Tibial nerve (tissue), 4 donors: ENCODE data around the gene CRYBA2. TPM values are rescaled to one million over a fixed set of nuclear protein-coding genes. Genes with fewer than 3 reads are reported as not detected.

Source experiments
- DNase-seq, 2 donors: peaks; one replicate each; pipeline ENCODE4 v3.0.0-alpha.2; 2019; ENCODE audit warnings: low spot score in 2 of 2
- H3K27ac ChIP-seq, 4 donors: fragments of 200-600 bp; sonication (generic) in 3 of 4; one replicate each; pipeline ENCODE4 v1.5.1; 2017 to 2019; ENCODE audit warnings: mild to moderate bottlenecking in 1 of 4
- H3K27me3 ChIP-seq, 2 donors: fragments of 200-600 bp; sonication (generic) in 1 of 2; one replicate each; pipeline versions ENCODE4 v1.5.1 to v1.6.0; 2017 to 2019
- H3K36me3 ChIP-seq, 3 donors: fragments of 200-600 bp; sonication (generic); one replicate each; pipeline ENCODE4 v1.5.1; 2018 to 2019
- H3K4me1 ChIP-seq, 4 donors: fragments of 200-600 bp; sonication (generic) in 3 of 4; one replicate each; pipeline ENCODE4 v1.5.1; 2017 to 2019
- H3K4me3 ChIP-seq, 4 donors: fragments of 200-600 bp; sonication (generic) in 3 of 4; one replicate each; pipeline ENCODE4 v1.5.1; 2017 to 2019; ENCODE audit warnings: mild to moderate bottlenecking in 1 of 4, moderate library complexity in 1 of 4
- H3K9me3 ChIP-seq, 4 donors: fragments of 200-600 bp; sonication (generic) in 3 of 4; one replicate each; pipeline ENCODE4 v1.5.1; 2017 to 2019
- EP300 ChIP-seq, 2 donors: sonication (generic); formaldehyde crosslinking; IDR thresholded peaks; one replicate each; pipeline ENCODE4 v1.6.1; 2017; ENCODE audit warnings: antibody characterized with exemption in 2 of 2, mild to moderate bottlenecking in 1 of 2
- POLR2A ChIP-seq, 2 donors: fragments of 450-650 bp; IDR thresholded peaks; one replicate each; pipeline ENCODE4 v1.6.1; 2017; ENCODE audit warnings: antibody characterized with exemption in 2 of 2, mild to moderate bottlenecking in 2 of 2, moderate library complexity in 2 of 2
- WGBS, 2 donors: methylation state at CpG; one replicate each; pipeline ENCODE4 v1.1.5; 2018; 5-methylcytosine and 5-hydroxymethylcytosine counted together
- total RNA-seq, 4 donors: library from RNA; depleted of rRNA; stranded (reverse); fragments of >200 nt; gene quantifications; one replicate each; pipeline ENCODE4 v1.1.0, GENCODE V29; 2016
- TF ChIP-seq, protein P1 (sequence below), 5 experiments: fragments of 200-600 bp in 3 of 5; fragments of 450-650 bp in 2 of 5; sonication (generic) in 3 of 5; IDR thresholded peaks; one replicate each; pipeline ENCODE4 v1.5.1; 2016 to 2019; ENCODE audit warnings: antibody characterized with exemption in 5 of 5, mild to moderate bottlenecking in 3 of 5, moderate library complexity in 2 of 5

Gene CRYBA2
- total RNA-seq, 4 donors from 2014 or later: not detected

- TF ChIP-seq EP300 (IDR thresholded peaks at IDR 0.05) (peak; percentile 70 to 92), POLR2A (IDR thresholded peaks at IDR 0.05) (peak in 1 of 2 donors; percentile 68)
- TF ChIP-seq, protein P1, sequence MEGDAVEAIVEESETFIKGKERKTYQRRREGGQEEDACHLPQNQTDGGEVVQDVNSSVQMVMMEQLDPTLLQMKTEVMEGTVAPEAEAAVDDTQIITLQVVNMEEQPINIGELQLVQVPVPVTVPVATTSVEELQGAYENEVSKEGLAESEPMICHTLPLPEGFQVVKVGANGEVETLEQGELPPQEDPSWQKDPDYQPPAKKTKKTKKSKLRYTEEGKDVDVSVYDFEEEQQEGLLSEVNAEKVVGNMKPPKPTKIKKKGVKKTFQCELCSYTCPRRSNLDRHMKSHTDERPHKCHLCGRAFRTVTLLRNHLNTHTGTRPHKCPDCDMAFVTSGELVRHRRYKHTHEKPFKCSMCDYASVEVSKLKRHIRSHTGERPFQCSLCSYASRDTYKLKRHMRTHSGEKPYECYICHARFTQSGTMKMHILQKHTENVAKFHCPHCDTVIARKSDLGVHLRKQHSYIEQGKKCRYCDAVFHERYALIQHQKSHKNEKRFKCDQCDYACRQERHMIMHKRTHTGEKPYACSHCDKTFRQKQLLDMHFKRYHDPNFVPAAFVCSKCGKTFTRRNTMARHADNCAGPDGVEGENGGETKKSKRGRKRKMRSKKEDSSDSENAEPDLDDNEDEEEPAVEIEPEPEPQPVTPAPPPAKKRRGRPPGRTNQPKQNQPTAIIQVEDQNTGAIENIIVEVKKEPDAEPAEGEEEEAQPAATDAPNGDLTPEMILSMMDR (IDR thresholded peaks at IDR 0.05): peak; percentile 83 to 95 (median 89)
- Histone ChIP-seq H3K36me3 (no peaks in the 10 kb centered on the region), H3K9me3 (no peaks in the 10 kb centered on the region), H3K27me3 (peaks cover 0 to 92% of the 10 kb centered on the region in 2 donors), H3K27ac (peak overlapping the region in 1 of 4 donors; percentile 59), H3K4me3 (peak overlapping the region in 3 of 4 donors; percentile 5 to 39 (median 24)), H3K4me1 (peaks cover 0 to 44% (median 16%) of the 10 kb centered on the region in 4 donors)
- peak; percentile 62 to 82 for DNase-seq
- WGBS, 2 donors: 8% methylated on average over 28 to 37 of the region's 43 CpGs
Measured at GRCh38 chr2:218995972-218996711, 2.9 kb upstream of the CRYBA2 start.

- Histone ChIP-seq H3K27me3 (peaks cover 0 to 92% of the 10 kb centered on the region in 2 donors), H3K4me1 (peaks cover 0 to 43% (median 16%) of the 10 kb centered on the region in 4 donors), H3K9me3 (no peaks in the 10 kb centered on the region), H3K36me3 (no peaks in the 10 kb centered on the region), H3K4me3 (no peak overlapping the region), H3K27ac (peak overlapping the region in 1 of 4 donors; percentile 26)
- WGBS, 2 donors: 21 to 22% methylated on average over 8 of the region's 8 CpGs
- TF ChIP-seq, protein P1 (IDR thresholded peaks at IDR 0.05): no peak
- TF ChIP-seq EP300 (IDR thresholded peaks at IDR 0.05) (no peak), POLR2A (IDR thresholded peaks at IDR 0.05) (no peak)
- DNase-seq: no peak
Measured at GRCh38 chr2:218995561-218995960, 2.3 kb upstream of the CRYBA2 start.

GRCh38 chr2:218992703-218993344, 398 bp downstream of the CRYBA2 start:
- WGBS, 2 donors: 3 to 9% methylated on average over 4 to 23 of the region's 44 CpGs
- H3K4me1 ChIP-seq: peaks cover 0 to 34% (median 16%) of the 10 kb centered on the region in 4 donors
- no peaks in the 10 kb centered on the region for H3K36me3 ChIP-seq
- H3K27me3 ChIP-seq: peaks cover 2 to 99% of the 10 kb centered on the region in 2 donors
- peak overlapping the region; percentile 0 to 48 (median 36) for H3K4me3 ChIP-seq
- DNase-seq: no peak
- no peak overlapping the region for H3K27ac ChIP-seq
- no peak for TF ChIP-seq EP300 (IDR thresholded peaks at IDR 0.05)
- TF ChIP-seq, protein P1 (IDR thresholded peaks at IDR 0.05): no peak
- no peak for TF ChIP-seq POLR2A (IDR thresholded peaks at IDR 0.05)
- no peaks in the 10 kb centered on the region for H3K9me3 ChIP-seq

GRCh38 chr2:218992196-218992595, 1.0 kb downstream of the CRYBA2 start:
- 0 to 8% methylated on average over 7 of the region's 7 CpGs for WGBS, 2 donors
- H3K4me1 ChIP-seq: peaks cover 0 to 34% (median 16%) of the 10 kb centered on the region in 4 donors
- no peak for TF ChIP-seq EP300 (IDR thresholded peaks at IDR 0.05)
- no peak for TF ChIP-seq POLR2A (IDR thresholded peaks at IDR 0.05)
- TF ChIP-seq, protein P1 (IDR thresholded peaks at IDR 0.05): no peak
- H3K9me3 ChIP-seq: no peaks in the 10 kb centered on the region
- H3K36me3 ChIP-seq: no peaks in the 10 kb centered on the region
- peaks cover 2 to 100% of the 10 kb centered on the region in 2 donors for H3K27me3 ChIP-seq
- no peak for DNase-seq
- no peak overlapping the region for H3K4me3 ChIP-seq
- no peak overlapping the region for H3K27ac ChIP-seq

DNA sequence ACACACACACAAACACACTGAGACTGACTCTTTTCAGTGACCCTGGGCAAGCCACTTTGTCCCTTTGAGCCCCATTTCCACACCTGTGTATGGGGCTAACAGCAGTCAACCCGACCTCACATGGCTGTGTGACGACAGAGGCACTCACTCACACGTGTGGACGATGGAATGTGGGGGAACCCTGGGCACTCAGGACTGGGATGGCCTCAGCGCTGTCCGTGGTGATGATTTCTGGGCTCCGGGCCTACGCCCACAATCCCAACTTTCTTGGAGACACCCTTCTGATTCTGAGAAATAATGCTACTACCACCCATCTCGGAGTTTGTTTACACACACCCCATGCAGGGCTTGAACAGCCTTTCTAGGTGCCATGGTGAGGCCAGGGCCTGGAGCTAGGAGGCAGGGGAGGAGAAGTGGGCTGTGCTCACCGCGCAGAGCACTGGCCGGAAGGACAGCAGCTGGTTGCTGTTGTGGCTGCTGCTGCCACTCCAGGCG, 1.5 kb downstream of the CRYBA2 start:
- Histone ChIP-seq H3K9me3 (no peaks in the 10 kb centered on the region), H3K36me3 (no peaks in the 10 kb centered on the region), H3K27ac (no peak overlapping the region), H3K27me3 (peaks cover 2 to 100% of the 10 kb centered on the region in 2 donors), H3K4me3 (no peak overlapping the region), H3K4me1 (peaks cover 0 to 34% (median 16%) of the 10 kb centered on the region in 4 donors)
- 2 to 3% methylated on average over 13 of the region's 13 CpGs for WGBS, 2 donors
- no peak for DNase-seq
- TF ChIP-seq, protein P1 (IDR thresholded peaks at IDR 0.05): no peak
- TF ChIP-seq EP300 (IDR thresholded peaks at IDR 0.05) (no peak), POLR2A (IDR thresholded peaks at IDR 0.05) (no peak)
